NCI-H446 (cell line): Measurements from ENCODE around the gene ADAM23.

Source experiments
- DNase-seq, 2 experiments: peaks; one replicate each; lab custom pipeline; 2025; lab: John Stamatoyannopoulos, UW

Gene ADAM23

DNA sequence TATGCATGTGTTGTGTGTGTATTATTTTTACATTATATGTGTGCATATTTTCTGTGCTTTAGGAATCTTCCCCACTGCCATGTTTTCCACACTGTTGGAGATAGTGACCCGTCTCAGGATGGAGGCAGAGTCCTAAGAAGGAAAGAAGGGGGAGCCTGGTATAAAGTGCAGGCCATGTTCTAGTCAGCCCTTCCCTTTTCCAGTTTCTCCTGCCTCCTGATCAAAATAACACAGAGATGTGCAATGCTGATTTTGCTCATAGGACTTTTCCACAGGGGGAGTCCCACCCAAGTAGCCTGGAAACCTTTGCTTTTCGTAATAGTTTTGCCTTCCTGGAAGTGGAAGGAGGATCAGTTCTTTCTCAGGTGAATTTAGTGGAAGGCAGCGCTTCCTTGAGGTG lies 126.1 kb downstream of the ADAM23 start:
- DNase-seq: no peak

DNA sequence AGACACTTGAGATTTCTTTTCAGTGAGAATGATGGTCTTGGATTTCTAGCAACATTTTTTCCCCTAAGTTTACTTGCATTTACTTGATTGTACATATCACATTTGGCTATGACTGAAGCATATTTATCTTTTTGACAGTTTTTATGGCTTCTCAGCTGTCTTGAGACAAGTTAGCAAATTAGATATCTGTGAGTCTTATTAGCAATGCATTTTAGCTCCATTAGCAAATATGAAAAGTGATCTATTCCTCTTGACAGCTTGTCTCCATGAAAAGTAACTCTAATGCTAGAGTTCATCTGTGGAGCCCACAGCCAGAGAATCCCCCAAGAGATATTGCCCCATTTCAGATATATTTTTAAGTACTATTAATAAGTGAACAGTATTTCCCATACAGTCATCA lies 126.9 kb downstream of the ADAM23 start:
- no peak for DNase-seq

DNA sequence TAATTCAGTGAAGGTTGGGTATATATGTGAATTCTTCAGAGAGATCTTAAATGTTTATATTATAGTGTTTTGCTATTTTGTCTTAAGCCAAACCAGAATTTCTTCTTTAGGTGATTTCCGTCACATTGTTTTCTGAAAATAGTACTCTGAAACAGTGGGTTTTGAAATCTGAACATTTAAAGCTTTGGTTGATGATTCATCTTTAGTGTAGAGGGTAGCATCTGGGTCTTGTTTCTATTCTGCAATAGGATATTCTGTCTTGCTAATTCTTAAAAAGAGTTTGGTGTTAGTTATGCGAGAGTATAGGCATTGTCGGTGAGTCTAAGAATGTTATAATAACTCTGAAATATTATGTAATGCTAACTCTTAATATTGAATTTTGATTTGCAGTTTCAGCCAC lies 129.4 kb downstream of the ADAM23 start:
- DNase-seq: no peak

DNA sequence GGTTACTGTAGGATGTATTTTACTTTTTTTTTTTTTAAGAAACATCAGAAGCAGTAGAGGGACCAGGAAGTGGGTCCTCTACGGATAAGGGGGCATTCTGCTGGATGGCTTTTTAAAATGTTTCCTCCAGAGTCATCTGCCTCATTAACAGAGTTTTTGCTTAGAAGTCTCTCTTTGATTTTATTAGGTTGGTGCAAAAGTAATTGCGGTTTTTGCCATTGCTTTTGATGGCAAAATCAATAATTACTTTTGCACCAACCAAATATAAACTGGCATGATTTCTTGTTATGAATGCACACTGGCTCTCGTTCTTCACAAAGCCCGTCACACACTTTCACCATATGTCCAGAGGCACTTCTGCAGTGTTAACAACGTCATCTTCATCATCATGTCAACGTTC lies 130.5 kb downstream of the ADAM23 start:
- no peak for DNase-seq

DNA sequence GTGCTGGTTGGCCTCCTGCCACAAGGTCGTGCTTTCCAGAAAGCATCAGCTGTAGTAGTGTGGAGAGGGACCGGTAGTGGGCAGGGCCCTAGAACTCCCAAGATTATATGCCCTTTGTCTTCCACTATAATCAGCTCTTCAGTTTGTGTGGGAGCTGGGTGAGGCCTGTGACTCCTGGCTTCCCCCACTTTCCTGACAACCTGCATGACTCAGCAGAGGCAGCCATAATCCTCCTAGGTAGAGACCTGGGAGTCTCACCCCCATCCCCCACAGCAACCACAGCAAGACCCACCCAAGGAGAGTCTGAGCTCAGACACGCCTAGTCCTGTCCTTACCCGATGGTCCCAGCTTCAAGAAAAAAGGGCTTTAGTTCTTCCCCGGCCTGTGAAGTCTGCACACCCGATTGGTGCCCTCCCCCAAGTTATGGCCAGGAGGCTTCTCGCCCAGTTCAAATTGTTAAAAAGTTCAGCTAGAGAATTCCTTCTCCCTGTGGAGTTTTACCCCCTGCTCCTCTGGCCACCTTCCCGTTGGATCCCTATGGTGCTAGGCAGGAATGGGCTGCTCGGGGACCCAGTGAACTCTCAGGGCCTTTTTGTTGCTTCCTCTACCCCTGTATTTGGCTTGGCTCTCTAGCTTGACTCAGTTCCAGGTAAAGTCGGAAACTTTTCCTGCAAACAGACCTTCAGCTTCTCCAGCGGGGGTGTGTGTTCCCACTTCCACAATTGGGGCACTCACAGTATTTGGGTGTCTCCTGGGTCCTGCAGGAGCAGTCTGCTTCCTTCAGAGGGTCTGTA lies 141.2 kb downstream of the ADAM23 start:
- DNase-seq: no peak

DNA sequence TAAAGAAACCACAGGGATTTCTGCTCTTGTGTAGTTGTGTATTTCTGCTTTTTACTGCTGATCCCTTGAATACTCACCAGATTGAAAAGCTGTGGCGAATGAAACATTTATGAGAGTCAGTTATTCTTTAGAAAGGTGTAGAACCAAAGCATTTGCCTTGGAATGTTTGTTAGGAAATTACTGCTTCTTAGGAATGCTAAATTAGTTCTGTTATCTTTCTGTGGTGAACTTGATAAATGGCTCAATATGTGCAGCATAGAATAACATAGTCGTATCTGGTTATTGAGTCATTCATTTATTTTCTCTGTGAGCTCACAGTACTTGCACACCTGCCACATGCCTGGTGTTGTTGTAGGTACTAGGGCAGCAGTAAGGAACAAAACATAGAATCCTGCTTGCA lies 142.0 kb downstream of the ADAM23 start:
- DNase-seq: no peak

DNA sequence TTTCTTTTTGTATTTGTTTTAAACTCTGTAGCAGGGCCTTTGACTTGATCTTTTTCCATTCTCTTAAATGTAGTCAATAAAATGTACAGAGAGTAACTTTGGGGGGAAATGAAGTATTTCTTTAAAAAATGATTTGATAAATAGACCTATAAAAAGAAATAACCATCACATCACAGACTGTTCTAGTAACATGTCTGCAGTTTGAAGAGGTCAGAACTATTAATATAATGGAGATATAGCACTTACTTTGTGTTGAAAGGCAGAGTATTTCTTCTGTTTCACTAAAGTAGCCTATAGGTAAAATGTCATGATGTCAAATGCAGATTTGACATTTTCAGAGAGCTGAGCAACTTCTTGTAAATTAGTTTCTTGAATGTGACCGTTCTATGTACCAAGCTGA lies 143.3 kb downstream of the ADAM23 start:
- no peak for DNase-seq

DNA sequence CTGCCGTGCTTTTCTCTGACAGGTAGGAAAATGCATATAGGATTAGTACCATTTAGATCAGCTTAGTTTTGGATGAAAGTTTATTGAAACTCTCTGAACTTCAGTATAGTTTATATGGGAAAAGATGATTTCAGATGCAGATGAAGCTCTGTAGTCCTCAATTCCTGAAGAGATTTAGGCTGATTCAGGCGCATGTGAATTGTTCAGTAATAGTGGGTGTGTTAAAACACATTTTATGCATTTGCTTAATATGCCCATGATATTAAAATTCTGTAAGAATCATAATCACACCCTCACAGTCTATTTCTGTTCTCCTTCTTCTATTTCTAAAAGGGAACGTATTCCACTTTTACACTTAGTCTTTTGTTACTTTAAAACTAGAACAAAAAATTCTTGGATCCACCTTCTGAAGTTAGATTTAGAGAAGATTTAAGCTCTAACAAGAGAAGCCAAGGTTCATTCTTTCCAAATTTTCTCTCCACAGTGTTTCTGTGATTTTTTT lies 154.4 kb downstream of the ADAM23 start:
- DNase-seq: no peak

DNA sequence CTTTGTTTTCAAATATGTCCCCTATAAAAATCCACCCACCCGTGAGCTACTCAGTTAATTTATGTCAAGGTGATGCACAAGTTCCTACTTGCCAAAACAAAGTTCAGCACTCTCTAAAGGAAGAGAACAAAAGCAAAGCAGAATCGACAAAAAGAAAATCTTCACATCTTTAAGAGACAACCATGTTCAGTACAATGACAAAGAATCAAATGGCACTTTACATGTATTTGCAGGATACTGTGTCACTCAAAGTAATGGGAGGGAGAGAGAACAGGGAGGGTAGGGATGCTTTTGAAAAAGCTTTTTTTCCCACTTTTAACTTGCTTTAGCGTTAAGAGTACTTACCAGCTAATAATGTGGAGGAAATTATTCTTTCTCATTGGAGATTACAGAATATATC lies 159.9 kb downstream of the ADAM23 start:
- no peak for DNase-seq

DNA sequence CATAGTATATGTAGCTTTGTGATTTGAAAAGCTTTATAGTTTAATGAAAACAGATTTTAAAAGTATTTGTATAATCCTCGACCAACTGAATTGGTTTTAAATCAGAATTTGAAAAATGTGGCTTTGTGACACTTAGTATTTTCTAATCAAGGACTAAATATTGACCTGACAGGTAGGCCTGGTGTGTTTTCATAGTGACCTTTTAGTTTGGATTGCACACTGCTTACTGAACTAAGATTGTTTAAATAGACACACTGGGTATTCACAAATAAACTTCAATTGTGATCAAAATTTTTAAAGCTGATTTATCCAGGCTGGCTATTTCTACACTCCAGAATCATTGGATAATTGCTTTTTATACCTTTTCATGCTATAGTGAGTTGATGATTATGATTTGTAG lies 167.1 kb downstream of the ADAM23 start:
- DNase-seq: no peak

DNA sequence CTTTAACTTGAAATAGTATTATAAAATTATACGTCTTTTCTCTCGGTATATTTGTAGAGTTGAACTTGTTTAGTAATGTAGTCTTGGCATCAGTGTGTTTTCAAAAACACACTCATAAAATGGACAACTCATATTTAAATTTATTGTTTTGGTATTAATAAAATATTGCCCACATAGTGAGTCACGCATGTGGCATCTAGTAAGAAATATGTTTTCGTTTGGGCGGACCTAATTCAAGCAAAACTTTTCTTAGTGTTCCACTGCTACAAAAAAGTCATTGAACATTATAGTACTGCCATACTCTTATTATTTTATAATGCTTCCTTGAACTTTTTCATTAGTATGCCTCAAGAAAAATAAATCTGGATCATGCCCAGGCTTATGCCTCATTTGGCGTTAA lies 167.9 kb downstream of the ADAM23 start:
- DNase-seq: no peak

DNA sequence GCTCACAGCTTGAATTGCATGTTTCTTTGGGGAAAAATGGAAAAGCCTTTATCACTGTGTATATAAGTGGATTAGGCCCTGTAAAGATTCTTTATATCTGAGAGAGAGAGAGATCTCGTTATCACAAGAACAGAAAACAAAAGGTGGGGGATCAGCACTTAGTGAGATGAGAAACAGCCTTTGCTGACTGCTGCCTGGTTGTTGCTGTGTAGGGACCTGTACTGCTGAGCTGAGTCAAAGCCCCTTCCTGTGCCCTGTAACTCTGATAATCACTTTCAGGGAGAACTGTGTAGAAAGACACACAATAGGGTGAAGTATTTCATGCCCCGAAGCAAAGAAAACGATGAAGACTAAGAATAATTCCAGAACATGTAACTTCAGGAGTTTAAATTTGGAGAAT lies 168.4 kb downstream of the ADAM23 start:
- no peak for DNase-seq

DNA sequence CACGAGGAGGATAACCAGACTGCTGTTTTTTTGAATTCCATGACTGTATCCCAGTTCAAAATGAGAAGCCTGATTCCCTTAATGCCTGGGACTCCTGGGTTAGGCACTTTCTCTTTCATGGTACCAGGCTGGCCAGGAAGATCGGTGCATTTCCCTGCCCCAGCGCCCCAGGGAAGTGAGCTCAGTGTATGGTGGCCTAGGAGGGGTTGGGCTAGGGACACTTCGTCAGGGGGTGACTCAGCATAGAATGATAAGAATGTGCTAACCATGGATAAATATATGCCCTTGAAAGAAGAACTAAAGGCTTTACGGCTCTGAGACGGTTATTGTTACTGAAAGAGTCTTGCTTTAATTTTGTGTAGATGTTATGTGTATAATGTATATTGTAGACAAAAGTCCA lies 171.5 kb downstream of the ADAM23 start:
- DNase-seq: no peak

DNA sequence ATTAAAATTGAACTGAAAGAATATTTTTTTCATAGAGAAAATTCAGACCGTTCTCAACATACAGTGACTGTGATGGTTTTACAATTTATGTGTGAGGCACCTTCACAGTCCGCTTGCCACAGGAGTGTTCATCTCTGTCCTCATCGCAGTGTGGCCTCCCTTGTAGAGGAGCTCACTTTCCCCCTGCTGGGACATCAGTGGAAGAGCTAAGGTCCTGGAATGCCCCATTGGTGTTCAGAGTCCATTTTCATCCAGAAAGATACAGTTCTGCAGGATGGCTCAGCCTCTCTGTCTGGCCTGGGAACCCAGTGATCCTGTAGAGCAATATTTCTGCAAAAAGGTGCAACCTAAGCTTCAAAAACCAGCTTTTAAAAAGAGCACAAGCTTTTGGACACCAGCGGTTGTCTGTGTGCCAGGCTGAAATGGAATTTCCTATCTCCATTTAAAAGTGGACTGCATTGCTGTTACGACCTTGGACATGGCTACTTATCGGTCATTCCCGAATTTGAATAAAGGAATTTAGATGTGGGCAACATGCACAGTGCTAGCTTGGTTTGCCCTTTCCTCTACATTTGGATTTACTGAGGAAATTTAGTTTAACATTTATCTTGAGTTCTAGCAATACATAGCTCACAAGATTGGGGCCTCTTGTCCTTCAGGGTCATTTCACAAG lies 172.2 kb downstream of the ADAM23 start:
- no peak for DNase-seq

DNA sequence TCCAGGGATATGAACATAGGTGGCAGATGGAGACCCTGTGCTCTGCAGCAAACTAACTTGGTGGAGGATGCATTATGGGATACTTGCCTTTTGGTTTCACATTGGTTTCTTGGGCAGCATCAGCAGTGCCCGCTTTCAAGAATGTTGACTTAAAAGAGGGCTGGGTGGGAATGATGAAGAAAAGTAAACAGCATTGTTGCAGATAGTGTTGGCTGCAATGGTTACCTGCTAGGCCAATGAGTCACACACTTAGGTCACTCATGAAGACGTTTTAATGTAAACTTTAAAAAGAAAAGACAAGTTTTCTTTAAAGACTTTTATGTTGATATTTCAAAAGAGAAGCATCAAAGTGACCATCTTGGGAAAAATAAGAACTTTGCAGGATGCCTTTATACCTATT lies 172.8 kb downstream of the ADAM23 start:
- DNase-seq: no peak

DNA sequence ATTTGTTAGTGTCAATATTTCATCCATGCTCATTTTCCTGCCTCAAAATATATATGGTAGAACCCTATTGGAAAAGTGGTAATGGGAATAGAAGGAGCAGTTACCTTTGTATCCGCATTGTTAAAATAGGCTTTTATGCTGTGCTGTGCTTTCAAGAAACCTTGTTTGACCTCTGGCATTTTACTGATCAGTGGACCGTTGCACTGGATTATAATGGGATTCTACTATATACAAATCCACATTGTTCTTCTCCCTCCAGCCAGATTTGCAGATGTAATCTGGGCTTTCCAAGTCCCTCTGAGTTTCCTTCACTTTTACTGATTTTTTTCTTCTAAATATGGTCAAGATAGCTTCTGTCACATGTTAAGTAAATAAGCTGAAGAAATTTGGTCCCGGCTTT lies 175.7 kb downstream of the ADAM23 start:
- no peak for DNase-seq

DNA sequence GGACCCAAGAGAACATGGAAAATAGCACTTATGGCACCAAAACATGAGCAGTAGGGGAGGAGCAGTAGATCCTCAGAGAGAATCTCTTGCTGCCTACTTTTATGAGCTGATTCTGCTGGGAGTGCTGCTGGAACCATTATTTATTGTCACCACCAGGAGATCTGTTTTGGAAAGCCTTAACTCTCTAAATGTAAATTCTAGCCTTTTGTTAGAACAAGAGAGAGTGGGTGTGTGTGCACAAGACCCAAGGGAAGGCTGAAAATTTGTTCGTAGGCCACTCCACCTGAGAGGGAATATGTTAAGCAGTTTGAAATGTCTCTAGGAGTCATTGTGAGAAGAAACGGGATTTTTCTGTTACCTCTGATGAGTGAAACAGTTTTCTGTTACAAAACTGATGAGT lies 182.8 kb downstream of the ADAM23 start:
- no peak for DNase-seq

DNA sequence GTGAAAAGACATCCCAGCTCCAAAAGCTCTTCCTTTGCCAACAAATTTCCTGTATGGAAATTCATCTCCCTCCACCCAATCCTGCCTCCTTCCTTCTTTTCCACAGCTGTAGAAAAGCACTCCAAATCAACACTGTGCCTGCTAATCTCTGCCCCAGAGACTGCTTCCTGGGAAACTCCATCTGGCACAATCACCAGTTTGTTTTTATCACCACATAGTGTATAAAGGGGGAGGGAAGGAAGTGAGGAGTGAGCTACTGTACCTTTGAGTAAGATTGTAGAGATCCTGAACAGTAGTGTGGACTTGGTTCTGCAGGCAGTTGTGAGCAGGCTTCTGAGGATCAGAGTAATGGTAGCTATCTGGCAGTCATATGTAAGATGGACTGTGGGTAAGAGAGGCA lies 184.3 kb downstream of the ADAM23 start:
- no peak for DNase-seq

DNA sequence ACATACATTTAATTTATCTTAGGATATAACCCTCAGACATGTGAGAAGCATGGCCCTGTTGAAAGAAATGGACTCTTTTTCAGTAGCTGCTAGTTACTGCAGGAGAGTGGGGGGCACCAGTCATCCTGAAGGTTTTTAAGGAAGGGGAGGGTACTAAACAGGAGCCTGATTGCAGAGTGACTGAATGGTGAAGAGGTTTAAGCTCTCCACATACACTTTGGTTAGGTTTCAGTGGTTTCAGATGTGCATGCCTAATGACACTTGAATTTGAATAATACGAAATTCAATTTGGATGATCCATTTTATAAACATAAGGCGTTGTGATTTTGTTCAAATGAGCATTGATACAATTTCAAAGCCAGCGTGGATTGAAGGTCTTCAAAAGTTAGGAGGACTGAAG lies 188.0 kb downstream of the ADAM23 start:
- no peak for DNase-seq

DNA sequence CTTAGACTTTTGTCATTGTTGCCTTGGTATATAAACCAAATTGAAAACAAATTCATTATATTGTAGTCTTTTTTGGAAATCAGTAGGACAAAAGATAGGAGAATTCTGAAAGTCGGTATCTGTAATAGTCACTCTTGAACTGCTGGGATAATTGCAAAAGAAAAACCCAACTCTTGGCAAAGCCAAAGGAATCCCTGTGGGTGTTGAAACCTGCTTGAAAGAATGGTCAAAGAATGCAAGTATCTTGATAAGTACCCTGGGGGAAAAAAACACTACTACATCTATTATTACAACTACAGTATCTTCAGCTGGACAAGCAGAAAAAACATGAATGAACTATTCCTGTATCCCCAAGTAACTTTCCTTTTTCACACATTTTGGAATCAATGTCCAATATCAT lies 191.7 kb downstream of the ADAM23 start:
- no peak for DNase-seq

DNA sequence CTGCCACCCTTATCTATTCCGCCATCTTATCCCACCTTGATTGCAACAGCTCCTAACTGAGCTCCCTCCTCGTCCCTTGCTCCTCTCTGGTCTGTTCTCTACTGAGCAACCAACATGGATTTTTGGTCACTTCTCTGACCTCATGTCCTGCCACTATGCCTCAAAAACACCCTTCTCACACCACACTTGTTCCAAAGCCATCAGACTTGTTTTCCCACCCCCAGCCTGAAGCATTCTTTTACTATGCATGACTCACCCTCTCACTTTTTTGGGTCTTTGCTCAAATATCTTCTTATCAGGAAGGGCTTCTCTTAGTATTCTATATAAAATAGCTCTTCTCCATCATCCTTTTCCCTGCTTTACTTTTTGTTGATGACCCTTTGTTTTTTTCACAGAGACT lies 196.3 kb downstream of the ADAM23 start:
- DNase-seq: no peak

DNA sequence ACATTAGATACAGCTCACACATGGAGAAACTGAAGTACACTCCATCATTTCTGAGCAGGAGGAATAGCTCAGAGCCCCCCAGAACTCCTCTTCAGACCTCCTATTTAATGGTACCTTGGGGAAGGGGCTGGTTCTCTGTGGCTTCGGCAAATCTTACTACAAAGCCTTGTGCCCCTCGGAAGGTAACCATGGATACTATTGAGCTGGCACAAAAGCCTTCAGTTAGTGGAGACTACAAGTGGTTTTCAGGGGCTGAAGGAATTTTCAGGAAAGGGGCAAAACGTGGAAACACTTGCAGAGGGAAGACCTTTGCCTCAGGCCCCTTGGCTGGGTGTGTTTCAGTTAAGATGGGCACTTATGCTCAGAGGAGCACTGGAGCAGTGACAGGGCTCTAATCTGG lies 197.9 kb downstream of the ADAM23 start:
- DNase-seq: no peak

DNA sequence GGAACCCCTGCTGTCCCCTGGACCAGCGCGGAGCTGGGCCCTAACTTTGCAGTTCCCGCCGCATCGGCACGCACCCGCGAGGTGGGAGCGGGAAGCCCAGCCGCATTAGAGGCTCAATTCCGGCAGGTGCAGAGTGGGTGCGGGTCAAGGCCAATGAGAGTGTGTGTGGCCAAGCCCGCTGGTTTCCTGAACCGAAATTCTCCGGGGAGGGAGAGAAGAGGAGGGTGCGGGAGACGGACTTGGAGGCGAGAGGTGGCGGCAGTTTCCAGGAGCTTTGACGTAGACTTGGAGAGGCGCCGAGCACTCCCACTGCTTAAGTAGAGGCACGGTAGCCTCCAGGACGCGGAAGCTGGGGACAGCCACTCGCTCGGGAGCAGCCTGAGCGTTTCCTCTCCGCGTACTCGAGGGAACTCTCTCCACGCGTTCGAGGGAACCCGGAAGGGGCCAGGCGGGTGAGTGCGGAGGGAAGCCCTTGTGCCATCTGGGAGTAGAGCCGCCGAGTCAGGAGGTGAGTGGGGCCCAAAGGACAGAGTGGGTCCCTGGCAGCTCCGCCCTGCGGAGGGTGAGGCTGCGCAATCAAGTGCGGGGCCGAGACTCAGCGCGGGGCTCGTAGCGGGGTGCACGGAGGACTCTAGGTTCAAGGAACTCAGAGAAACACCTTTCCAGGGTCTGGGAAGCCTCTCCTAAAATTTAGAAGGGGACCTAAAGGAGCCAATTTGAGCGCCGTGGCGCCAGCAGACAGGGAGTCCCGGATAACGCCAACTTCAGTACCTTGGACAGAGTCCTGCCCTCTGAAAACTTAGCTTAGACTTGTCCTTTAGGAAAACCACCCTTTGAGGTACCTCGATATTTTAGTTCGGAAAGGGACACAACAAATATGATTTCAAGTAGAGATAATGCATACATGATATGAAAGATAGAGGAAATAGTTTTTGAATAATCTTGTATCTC lies 199.0 kb downstream of the ADAM23 start, which contains the start of gene FAM237A:
Gene FAM237A, plus strand, starts transcription at position 413 of the 951 bp plus-strand sequence. CDS start 1,750 bp downstream, outside the sequence.
- no peak for DNase-seq
